Adrenal gland (tissue), 12 donors: ENCODE measurements around the gene CPED1. TPM values are rescaled to one million over a fixed set of nuclear protein-coding genes. Genes with fewer than 3 reads are reported as not detected.

Experiments used
- DNase-seq, 7 donors: peaks; one replicate each; pipeline ENCODE4 v3.0.0-alpha.2; 2019 to 2020
- H3K27ac ChIP-seq, 5 donors: fragments of 200-600 bp; sonication (generic) in 4 of 5; 1 replicate in 3 of 5; 2 replicates in 2 of 5; pipeline versions ENCODE4 v1.5.1 to v1.8.0; 2016 to 2020; ENCODE audit warnings: mild to moderate bottlenecking in 1 of 5
- H3K27me3 ChIP-seq: fragments of 200-600 bp; 2 replicates; pipeline ENCODE4 v1.8.0; 2021
- H3K36me3 ChIP-seq, 2 donors: fragments of 200-600 bp; replicated peaks in 1 of 2; 1 replicate in 1 of 2; 2 replicates in 1 of 2; pipeline versions ENCODE4 v1.5.1 to v1.8.0; 2018 to 2022
- H3K4me1 ChIP-seq, 2 donors: fragments of 200-600 bp; replicated peaks in 1 of 2; 1 replicate in 1 of 2; 2 replicates in 1 of 2; pipeline versions ENCODE4 v1.5.1 to v1.8.0; 2018 to 2021
- H3K4me3 ChIP-seq, 4 donors: fragments of 200-600 bp; sonication (generic) in 3 of 4; one replicate each; pipeline ENCODE4 v1.5.1; 2016 to 2018
- H3K9me3 ChIP-seq, 3 donors: fragments of 200-600 bp; sonication (generic) in 1 of 3; replicated peaks in 1 of 3; 1 replicate in 2 of 3; 2 replicates in 1 of 3; pipeline versions ENCODE4 v1.5.1 to v1.8.0; 2016 to 2021
- POLR2A ChIP-seq, 2 donors: fragments of 450-650 bp; IDR thresholded peaks; one replicate each; pipeline ENCODE4 v1.6.1; 2017; ENCODE audit warnings: antibody characterized with exemption in 2 of 2, mild to moderate bottlenecking in 2 of 2, moderate library complexity in 1 of 2
- WGBS, 4 donors: extraction: QIAGEN DNeasy Blood & Tissue Kit in 2 of 4; methylation state at CpG; one replicate each; pipeline versions ENCODE4 v1.1.5 to v1.1.7; 2013 to 2017; 5-methylcytosine and 5-hydroxymethylcytosine counted together
- intact Hi-C, 2 donors: fragments of 100-400 bp; cut with DNase I; formaldehyde crosslinking; loops; one replicate each; pipeline versions ENCODE4 v1.14.1 to v1.15.0; 2022 to 2023
- polyA plus RNA-seq, 3 donors: library from polyadenylated mRNA; stranded (reverse); fragments of 200-250 nt in 2 of 3; fragments of 350-450 nt in 1 of 3; fragmentation: Illumina TruSeq in 1 of 3; extraction: RNeasy Lipid Tissue Mini Kit (QIAGEN cat#74804) in 1 of 3; gene quantifications; one replicate each; pipeline ENCODE4 v1.2.3, GENCODE V29; 2013 to 2014
- total RNA-seq, 9 donors: library from RNA; depleted of rRNA in 4 of 9; stranded (reverse); fragments of >200 nt in 4 of 9; fragments of 120-200 nt in 1 of 9; fragmentation: NEBNext Ultra II Directional in 1 of 9; extraction: Animal tissue kit (Norgen Biotek cat#: 25700) in 1 of 9; gene quantifications; one replicate each; pipeline versions ENCODE4 v1.1.0 to v1.2.4, GENCODE V29; 2013 to 2023
- TF ChIP-seq, protein P1 (sequence below), 6 experiments: fragments of 450-650 bp in 4 of 6; fragments of 200-600 bp in 2 of 6; sonication (generic) in 1 of 6; IDR thresholded peaks; 1 replicate in 5 of 6; 2 replicates in 1 of 6; pipeline versions ENCODE4 v1.5.1 to v1.8.0; 2016 to 2021; ENCODE audit warnings: antibody characterized with exemption in 6 of 6, mild to moderate bottlenecking in 2 of 6, moderate library complexity in 1 of 6
- donor health status: healthy with polysubstance abuse.
- donor health status: Bipolar disorder and iron deficiency.
- donor health status: DM: yes; HTN: yes; CAD: no.
- donor health status: DM: no; HTN: no; CAD: no.
- donor health status: DM: no; HTN: no; CAD: no.
- donor health status: DM: yes; HTN: yes; CAD: no.

Gene CPED1
- total and polyA plus RNA-seq, 12 donors = 5.2 to 72.2 (median 40.7) TPM

DNA sequence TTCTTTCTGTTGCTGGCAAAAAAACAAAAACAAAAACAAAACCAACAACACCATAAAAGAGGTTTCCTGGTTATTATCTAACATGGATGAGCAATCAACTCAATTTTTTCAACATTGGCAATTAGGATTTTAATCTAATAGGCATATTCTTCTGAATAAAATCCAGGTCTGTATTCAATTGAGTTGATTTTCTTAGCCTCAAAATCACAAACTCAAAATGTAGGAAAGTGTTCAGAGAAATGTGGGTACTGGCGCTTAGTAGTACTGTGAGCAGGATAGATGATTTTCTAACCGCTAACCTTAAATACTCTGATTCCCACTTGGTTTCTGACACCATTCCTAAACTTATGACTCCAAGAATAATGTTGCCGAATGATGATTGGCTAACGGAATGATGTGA is 345.9 kb downstream of the CPED1 start:
- DNase-seq = no peak
- Histone ChIP-seq H3K9me3 (no peaks in the 10 kb centered on the region), H3K27ac (no peak overlapping the region), H3K4me3 (no peak overlapping the region), H3K4me1 (peaks cover 8 to 10% of the 10 kb centered on the region in 2 donors), H3K36me3 (no peaks in the 10 kb centered on the region), H3K27me3 (peaks cover 48% of the 10 kb centered on the region)
- 95 to 98% (median 96%) methylated on average over 4 of the region's 4 CpGs for WGBS, 4 donors
- no peak for TF ChIP-seq POLR2A (IDR thresholded peaks at IDR 0.05)
- TF ChIP-seq, protein P1, sequence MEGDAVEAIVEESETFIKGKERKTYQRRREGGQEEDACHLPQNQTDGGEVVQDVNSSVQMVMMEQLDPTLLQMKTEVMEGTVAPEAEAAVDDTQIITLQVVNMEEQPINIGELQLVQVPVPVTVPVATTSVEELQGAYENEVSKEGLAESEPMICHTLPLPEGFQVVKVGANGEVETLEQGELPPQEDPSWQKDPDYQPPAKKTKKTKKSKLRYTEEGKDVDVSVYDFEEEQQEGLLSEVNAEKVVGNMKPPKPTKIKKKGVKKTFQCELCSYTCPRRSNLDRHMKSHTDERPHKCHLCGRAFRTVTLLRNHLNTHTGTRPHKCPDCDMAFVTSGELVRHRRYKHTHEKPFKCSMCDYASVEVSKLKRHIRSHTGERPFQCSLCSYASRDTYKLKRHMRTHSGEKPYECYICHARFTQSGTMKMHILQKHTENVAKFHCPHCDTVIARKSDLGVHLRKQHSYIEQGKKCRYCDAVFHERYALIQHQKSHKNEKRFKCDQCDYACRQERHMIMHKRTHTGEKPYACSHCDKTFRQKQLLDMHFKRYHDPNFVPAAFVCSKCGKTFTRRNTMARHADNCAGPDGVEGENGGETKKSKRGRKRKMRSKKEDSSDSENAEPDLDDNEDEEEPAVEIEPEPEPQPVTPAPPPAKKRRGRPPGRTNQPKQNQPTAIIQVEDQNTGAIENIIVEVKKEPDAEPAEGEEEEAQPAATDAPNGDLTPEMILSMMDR (IDR thresholded peaks at IDR 0.05) = no peak
- intact Hi-C loops = no loop called here

DNA sequence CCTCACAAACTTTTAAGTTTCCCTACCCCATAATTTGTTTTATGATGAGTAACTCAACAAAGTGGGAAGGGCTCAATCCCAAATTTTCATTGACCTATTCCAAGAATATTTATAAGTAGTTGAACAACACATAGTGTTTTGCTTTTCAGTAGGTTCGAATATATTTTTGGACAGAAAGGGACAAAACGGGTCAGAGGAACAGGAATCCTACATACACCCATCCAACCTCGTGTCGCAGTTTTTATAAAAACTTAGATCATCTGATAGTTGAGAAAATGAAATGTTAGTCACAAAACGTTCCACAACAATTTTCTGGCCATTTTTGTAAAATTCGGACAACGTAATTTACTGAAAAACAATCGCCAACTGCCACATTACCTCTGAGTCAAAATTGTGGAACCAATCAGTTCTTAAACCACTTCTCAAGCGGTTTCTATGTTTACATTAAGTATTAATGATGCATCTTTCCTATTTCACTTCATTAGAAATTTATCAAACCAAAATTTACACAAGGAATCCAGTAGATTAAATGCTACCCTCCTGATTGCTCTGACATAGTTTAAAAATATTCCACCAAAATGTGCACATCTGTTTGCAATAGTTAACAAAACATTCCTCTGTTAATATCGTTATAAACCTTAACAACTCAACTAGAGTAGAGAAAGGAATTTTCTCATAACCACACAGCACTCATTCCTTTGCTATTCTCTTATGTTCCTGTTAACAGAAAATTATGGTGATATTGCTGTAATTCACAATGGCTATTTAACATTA is 346.6 kb downstream of the CPED1 start:
- DNase-seq = no peak
- intact Hi-C loops = no loop called here
- no peaks in the 10 kb centered on the region for H3K36me3 ChIP-seq
- H3K4me1 ChIP-seq = peaks cover 1 to 3% of the 10 kb centered on the region in 2 donors
- no peak overlapping the region for H3K4me3 ChIP-seq
- no peak for TF ChIP-seq POLR2A (IDR thresholded peaks at IDR 0.05)
- TF ChIP-seq, protein P1 (IDR thresholded peaks at IDR 0.05) = no peak
- H3K27ac ChIP-seq = no peak overlapping the region
- no peaks in the 10 kb centered on the region for H3K9me3 ChIP-seq
- 84 to 86% (median 84%) methylated on average over 10 of the region's 10 CpGs for WGBS, 4 donors
- peaks cover 41% of the 10 kb centered on the region for H3K27me3 ChIP-seq

DNA sequence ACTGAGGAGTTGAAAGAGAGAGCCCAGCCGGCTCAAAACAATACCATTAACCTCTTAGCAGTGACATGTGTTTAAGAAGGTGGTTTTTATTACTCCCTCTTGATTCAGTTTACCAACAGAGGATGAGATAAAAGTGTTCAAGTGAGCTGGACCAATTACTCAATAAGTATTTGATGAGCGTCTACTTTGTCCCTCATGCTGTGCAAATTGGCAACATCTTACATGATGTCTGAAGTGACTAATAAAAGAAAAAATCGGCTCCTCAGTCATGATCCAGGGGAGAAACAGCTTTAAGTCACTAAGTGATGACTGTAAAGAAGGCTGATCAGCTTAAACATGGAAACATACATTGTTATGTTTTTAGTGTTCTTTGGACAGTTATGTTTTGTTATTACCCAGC is 348.1 kb downstream of the CPED1 start:
- no peak for DNase-seq
- no peaks in the 10 kb centered on the region for H3K36me3 ChIP-seq
- H3K4me3 ChIP-seq = no peak overlapping the region
- no peaks in the 10 kb centered on the region for H3K9me3 ChIP-seq
- TF ChIP-seq, protein P1 (IDR thresholded peaks at IDR 0.05) = no peak
- TF ChIP-seq POLR2A (IDR thresholded peaks at IDR 0.05) = no peak
- intact Hi-C loops = no loop called here
- no peak overlapping the region for H3K27ac ChIP-seq
- no peaks in the 10 kb centered on the region for H3K4me1 ChIP-seq
- H3K27me3 ChIP-seq = peaks cover 27% of the 10 kb centered on the region
- WGBS, 4 donors = 63 to 70% (median 68%) methylated on average over 3 of the region's 3 CpGs

DNA sequence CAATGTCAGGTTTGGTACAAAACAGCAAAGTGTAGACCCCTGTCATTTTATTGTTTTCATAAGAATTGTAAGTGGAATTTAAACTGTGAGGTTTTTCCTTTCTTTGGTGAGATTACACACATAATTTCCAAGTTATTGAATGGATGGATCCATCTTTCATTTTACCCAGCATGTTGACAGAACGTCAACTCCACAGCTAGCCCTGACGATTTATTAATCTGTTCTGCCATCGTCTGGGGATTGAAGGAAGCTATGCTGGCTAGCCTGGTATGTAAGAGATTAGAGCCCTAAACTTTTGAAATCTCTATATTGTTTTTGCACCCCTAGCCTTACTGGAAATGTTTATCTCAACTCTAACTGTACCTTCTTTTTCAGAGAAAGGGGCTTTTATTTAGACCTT is 348.9 kb downstream of the CPED1 start:
- H3K36me3 ChIP-seq = no peaks in the 10 kb centered on the region
- no peak for DNase-seq
- intact Hi-C loops = no loop called here
- H3K9me3 ChIP-seq = no peaks in the 10 kb centered on the region
- H3K4me1 ChIP-seq = no peaks in the 10 kb centered on the region
- H3K27me3 ChIP-seq = peaks cover 19% of the 10 kb centered on the region
- WGBS, 4 donors = 13 to 24% (median 22%) methylated on average over 3 of the region's 3 CpGs
- no peak overlapping the region for H3K4me3 ChIP-seq
- TF ChIP-seq POLR2A (IDR thresholded peaks at IDR 0.05) = no peak
- TF ChIP-seq, protein P1 (IDR thresholded peaks at IDR 0.05) = no peak
- H3K27ac ChIP-seq = no peak overlapping the region
